Measurements from ENCODE around the gene BACH2.
"Not testable (repeated sequence)": the region's sequence is repeated elsewhere in the genome, so short reads cannot be mapped to it uniquely, and the experiment has no call there.

Gene BACH2

DNA sequence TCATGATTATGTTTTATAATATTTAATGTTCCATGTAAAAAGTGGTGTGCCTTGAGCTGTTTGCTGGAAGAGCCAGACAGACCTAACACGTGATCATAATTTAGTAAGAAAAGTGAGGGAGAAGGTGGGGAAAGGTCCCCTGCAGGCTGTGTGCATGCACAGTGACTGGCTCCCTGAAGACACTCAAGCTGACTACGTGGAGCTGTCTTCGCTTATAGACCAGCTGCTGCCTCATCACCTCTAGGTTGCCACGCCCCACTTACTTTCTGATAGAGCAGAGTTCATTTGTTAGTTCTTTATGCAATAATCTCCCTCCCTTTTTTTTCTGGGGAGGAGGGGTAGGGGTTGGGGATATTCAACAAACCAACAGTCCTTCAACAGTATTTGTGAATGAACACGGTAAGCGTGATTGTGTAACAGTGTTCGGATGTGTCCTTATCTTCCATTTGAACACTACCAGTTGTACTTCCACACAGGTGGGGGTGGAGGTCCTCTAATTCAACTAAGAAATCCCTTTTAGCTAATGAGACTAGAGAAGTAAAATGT is 157.3 kb downstream of the BACH2 start:
- DNase-seq (ENCODE audit: extremely low read depth, low read depth) = no peak
- TF ChIP-seq, protein P1, sequence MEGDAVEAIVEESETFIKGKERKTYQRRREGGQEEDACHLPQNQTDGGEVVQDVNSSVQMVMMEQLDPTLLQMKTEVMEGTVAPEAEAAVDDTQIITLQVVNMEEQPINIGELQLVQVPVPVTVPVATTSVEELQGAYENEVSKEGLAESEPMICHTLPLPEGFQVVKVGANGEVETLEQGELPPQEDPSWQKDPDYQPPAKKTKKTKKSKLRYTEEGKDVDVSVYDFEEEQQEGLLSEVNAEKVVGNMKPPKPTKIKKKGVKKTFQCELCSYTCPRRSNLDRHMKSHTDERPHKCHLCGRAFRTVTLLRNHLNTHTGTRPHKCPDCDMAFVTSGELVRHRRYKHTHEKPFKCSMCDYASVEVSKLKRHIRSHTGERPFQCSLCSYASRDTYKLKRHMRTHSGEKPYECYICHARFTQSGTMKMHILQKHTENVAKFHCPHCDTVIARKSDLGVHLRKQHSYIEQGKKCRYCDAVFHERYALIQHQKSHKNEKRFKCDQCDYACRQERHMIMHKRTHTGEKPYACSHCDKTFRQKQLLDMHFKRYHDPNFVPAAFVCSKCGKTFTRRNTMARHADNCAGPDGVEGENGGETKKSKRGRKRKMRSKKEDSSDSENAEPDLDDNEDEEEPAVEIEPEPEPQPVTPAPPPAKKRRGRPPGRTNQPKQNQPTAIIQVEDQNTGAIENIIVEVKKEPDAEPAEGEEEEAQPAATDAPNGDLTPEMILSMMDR (IDR thresholded peaks at IDR 0.05; ENCODE audit: low read depth, low read length) = no peak

DNA sequence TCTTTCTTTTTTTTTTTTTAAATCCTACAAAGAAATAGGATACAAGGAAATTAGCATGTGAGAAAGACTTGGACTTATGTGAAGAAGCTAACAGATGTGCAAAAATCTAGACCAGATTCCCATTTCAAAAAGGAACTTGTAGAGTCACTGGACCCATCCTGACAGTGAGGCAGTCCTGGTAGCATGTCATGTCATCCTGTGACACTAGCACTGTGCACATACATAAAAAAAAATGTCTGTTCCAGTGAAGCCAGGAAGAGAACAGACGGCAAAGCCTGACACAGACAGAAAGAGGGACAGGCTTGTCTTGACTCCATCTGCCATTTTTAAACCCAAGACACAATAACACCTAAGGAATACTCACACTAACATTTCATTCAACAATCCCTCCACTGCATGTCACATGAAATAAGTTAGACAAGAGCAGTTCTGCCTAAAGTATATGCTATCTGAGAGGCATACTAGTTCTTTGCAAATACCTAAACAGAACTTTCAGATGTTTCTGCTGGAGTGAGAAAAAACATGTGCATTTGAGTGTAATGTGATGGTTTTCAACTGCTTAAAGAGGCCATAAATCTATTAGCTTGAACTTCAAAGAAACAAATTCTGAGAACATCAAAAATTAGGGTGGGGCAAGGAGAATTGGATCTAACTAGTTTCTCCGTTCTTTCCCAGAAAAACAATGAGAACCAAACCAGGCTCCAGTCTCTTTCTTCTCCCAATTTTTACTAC is 159.6 kb downstream of the BACH2 start:
- TF ChIP-seq, protein P1 (IDR thresholded peaks at IDR 0.05; ENCODE audit: low read depth, low read length) = no peak
- DNase-seq (ENCODE audit: extremely low read depth, low read depth) = no peak

DNA sequence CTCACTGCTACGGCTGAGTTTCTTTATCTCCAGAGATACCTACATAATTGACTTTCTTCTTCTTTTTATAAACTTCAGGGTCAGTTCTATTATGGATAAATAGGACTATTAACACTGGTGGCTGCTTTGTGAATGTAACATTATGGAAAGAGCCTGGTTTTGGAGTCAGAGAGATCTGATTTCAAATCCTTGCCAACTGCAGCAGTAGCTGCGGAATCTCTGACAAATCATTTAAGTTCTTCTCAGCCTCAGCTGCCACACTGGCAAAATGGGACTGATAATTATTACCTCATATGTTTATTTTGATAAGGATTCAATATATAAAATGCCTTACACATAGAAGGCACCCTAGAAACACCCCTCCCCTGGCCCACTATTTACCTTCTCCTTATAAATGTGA is 160.5 kb downstream of the BACH2 start:
- DNase-seq (ENCODE audit: extremely low read depth, low read depth) = no peak
- TF ChIP-seq, protein P1 (IDR thresholded peaks at IDR 0.05; ENCODE audit: low read depth, low read length) = no peak

DNA sequence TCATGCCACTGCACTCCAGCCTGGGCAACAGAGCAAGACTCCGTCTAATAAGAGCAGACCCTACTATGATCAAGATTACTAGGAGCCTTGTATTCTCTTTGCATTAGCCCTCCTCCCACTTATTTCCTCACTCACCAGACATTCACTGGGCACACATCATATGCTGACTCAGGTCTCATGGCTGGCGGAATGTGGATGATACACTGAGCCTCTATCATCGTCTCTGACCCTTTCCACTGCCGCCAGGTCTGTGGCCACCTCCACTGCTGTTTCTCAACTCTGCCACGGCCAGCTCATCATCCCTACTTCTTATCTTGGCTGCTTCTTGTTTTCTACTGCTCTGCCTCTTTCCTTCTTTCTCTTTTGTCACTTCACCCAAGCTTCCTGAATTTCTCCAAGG is 161.0 kb downstream of the BACH2 start:
- DNase-seq (ENCODE audit: extremely low read depth, low read depth) = no peak
- TF ChIP-seq, protein P1 (IDR thresholded peaks at IDR 0.05; ENCODE audit: low read depth, low read length) = no peak

DNA sequence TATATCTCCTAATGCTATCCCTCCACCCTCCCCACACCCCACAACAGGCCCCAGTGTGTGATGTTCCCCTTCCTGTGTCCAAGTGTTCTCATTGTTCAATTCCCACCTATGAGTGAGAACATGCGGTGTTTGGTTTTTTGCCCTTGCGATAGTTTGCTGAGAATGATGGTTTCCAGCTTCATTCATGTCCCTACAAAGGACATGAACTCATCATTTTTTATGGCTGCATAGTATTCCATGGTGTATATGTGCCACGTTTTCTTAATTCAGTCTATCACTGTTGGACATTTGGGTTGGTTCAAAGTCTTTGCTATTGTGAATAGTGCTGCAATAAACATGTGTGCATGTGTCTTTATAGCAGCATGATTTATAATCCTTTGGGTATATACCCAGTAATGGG is 163.0 kb downstream of the BACH2 start:
- DNase-seq (ENCODE audit: extremely low read depth, low read depth) = not testable (repeated sequence)

DNA sequence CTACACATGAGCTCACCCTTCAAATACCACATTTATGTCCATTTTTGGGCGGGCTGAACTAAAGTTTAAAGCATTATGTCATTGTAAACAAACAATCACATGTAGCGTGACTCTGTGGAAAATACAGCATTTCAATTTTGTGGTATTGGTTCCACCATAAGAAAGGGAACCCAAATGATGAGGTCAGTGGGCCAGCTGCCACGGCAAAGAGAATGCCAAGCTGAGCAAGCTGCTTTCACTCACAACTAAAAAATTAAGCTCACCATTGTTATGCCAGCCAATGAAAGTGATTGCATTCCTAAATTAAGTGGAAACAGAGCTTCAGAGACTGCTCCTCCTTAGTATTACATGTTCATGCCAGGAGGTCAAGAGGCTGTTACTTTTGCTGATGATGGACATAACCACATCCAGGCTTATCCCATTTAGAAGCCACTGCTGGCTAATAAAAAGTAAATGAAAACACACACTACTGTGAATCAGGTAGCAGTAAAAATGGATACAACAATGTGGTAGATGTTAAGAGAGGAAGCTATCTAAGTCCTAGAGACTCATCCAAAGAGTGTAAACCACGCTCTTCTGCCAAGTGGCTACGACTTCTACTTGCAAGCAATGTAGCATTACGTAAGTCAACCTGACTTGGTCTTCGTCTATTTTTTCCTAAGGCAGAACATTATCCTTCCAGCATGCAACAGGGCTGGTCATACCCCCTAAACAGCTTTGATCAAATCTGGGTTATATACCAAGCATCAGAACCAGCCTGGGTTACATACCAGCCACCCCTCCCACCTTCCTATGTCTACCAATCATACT is 164.8 kb downstream of the BACH2 start:
- DNase-seq (ENCODE audit: extremely low read depth, low read depth) = peak; percentile 59
- TF ChIP-seq, protein P1 (IDR thresholded peaks at IDR 0.05; ENCODE audit: low read depth, low read length) = no peak

DNA sequence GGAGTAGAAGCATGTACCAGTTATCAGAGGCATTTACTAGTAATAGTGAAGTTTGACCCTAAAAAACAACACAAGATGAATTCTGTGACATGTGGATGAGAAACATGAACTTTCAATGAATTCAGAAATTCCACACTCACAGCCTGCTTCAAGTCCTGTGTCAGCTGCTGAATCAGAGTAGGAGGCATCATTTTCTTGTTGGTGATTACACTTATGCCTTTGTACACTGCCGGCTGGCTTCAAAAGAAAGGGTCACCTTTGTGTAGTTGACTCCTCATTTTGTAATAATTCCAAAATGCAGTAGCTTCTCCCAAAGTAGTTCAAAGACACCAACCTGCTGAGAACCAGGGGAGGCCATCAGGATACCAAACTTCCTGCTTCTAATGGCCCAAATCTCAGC is 165.5 kb downstream of the BACH2 start:
- TF ChIP-seq, protein P1 (IDR thresholded peaks at IDR 0.05; ENCODE audit: low read depth, low read length) = no peak
- DNase-seq (ENCODE audit: extremely low read depth, low read depth) = no peak

DNA sequence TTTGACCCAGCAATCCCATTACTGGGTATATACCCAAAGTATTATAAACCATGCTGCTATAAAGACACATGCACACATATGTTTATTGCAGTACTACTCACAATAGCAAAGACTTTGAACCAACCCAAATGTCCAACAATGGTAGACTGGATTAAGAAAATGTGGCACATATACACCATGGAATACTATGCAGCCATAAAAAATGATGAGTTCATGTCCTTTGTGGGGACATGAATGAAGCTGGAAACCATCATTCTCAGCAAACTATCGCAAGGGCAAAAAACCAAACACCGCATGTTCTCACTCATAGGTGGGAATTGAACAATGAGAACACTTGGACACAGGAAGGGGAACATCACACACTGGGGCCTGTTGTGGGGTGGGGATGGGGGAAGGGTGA is 168.0 kb downstream of the BACH2 start:
- not testable (repeated sequence) for DNase-seq (ENCODE audit: extremely low read depth, low read depth)
